Omental fat pad (tissue), 4 donors: ENCODE measurements around the gene MYPN. TPM values are rescaled to one million over a fixed set of nuclear protein-coding genes. Genes with fewer than 3 reads are reported as not detected.
"Not testable (repeated sequence)": the region's sequence is repeated elsewhere in the genome, so short reads cannot be mapped to it uniquely, and the experiment has no call there.

Source experiments
- ATAC-seq: fragments of 150-250 bp; one replicate; pipeline ENCODE4 v1.9.1; 2016; ENCODE audit warnings: mild to moderate bottlenecking, moderate library complexity; ENCODE audit not compliant: low FRiP score
- DNase-seq: peaks from one replicate; pipeline ENCODE4 v3.0.0-alpha.2; 2019; ENCODE audit warnings: low spot score
- total RNA-seq, 4 donors: library from RNA; depleted of rRNA; stranded (reverse); fragments of >200 nt; gene quantifications; one replicate each; pipeline ENCODE4 v1.1.0, GENCODE V29; 2016
- TF ChIP-seq, protein P1 (sequence below), 3 donors: fragments of 450-650 bp; IDR thresholded peaks; one replicate each; pipeline ENCODE4 v1.5.1; 2016 to 2017; ENCODE audit warnings: antibody characterized with exemption in 3 of 3, mild to moderate bottlenecking in 3 of 3, moderate library complexity in 2 of 3

MYPN gene
- total RNA-seq, 4 donors from 2014 or later = not detected

DNA sequence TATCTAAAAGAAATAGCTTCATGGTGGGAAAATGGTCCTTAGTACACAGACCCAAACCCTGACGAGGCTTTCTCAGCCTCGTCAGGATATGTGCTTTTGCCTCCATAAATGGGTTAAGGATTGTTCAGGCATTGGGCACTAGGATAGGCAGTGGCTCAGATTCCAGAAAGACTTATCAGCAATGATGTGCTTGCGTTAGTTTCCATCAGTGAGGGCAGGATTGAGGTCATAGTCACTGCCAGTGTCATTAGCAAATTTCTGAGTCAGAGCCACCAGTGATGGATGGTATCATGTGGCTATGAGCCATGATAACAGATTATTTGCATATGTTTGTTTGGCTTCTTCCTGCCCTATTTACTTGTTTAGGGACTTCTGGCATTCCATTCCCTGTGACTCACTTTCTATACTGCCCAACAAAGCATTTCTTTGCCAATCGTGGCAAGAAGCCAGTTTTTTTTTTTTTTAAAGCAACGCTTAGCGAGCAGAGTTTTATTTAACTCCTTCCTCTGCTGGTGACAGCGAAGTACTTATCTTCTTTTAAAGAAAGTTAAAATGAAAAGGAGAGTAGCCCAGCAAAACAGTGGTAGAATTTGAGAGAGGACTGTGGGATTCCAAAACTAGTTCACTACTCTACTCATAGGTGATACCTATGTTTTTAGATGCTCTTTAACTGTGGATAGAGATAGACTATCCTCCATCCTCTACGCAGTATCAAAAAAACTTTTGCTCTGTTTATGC, 44.4 kb downstream of the MYPN start:
- TF ChIP-seq, protein P1, sequence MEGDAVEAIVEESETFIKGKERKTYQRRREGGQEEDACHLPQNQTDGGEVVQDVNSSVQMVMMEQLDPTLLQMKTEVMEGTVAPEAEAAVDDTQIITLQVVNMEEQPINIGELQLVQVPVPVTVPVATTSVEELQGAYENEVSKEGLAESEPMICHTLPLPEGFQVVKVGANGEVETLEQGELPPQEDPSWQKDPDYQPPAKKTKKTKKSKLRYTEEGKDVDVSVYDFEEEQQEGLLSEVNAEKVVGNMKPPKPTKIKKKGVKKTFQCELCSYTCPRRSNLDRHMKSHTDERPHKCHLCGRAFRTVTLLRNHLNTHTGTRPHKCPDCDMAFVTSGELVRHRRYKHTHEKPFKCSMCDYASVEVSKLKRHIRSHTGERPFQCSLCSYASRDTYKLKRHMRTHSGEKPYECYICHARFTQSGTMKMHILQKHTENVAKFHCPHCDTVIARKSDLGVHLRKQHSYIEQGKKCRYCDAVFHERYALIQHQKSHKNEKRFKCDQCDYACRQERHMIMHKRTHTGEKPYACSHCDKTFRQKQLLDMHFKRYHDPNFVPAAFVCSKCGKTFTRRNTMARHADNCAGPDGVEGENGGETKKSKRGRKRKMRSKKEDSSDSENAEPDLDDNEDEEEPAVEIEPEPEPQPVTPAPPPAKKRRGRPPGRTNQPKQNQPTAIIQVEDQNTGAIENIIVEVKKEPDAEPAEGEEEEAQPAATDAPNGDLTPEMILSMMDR (IDR thresholded peaks at IDR 0.05) = no peak
- ATAC-seq = peak; percentile 93

DNA sequence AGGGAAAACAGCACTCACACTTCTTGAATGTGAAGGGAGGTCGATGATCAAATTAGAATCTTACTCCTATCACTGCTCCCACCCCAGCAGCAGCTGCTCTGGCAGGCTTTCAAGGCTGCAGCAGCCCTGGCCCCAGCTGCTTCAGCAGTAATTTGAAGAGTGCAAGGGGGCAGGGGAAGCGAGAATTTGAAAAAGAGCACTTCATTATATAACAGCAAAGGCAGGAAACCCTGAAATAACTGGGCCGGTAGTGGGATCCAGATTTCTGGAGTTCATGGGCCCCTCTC, 44.9 kb downstream of the MYPN start:
- ATAC-seq (no peak), DNase-seq (no peak)
- TF ChIP-seq, protein P1 (IDR thresholded peaks at IDR 0.05) = no peak

More for the DNA sequence above, 44.4 kb downstream of the MYPN start:
- DNase-seq = peak; percentile 39

DNA sequence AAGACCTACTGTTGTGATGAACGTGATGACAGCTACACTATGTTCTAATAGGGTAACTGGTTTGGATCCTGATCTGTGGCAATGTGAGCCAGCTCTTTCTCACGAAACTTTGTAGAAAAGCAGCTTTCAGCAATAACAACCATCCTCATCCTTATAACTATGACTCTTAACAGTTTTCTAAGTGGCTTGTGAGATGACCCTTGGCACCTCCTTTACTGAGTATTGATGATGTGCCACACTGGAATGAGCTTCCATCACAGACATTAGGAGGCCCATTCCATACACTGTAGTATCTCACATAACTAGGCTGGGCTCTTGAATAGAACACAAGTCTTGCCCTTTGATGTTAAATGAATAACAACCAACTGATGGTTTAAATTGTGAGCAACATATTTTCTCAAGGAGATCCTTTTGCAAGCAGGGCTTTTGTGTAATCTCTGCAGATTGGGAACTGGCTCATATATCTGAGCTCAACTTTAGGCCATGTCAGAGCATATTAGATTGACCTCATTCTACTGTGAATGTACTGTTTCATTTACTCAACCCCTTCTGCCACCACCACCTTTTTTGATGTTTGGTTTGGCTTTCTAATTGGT, 46.4 kb downstream of the MYPN start:
- DNase-seq (no peak), ATAC-seq (no peak)
- TF ChIP-seq, protein P1 (IDR thresholded peaks at IDR 0.05) = no peak

DNA sequence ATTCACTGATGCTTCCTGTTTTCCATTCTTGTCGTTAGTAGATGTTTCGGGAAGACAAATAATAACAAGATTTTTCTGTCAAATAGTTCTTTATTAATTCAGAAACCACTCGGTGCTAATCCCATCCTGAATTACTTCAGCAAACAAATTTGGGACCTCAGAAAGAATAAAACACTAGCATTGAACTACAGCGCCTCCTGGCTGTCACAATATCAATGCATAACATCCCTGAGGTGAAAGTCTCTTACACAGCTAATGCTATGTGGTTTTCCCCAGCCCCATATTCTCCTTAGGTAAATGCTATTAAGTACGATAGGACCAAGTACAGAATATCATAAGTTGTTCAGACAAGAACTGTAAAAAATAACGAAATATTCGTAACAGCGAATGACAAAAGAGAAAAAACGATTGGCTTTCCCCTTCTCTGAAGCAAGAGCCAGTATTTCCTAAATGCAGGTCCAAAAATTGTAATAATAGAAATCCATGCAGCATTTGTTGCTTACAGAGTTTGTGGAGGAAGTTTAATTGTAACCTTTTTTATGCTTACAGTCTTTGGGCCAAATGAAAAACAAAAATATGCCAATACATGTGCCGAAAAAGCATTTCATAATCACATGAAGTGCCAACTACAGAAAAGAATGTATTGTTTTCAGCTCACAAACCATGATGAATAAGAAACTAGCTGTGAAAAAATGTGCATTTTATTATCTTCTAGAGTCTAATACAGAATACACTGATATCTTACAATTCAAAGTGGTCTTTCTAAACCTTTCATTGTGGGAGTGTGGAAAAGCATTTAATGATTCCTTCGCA, 47.3 kb downstream of the MYPN start:
- TF ChIP-seq, protein P1 (IDR thresholded peaks at IDR 0.05) = peak in 2 of 3 donors; percentile 19 to 33
- ATAC-seq = no peak
- DNase-seq = peak; percentile 67

DNA sequence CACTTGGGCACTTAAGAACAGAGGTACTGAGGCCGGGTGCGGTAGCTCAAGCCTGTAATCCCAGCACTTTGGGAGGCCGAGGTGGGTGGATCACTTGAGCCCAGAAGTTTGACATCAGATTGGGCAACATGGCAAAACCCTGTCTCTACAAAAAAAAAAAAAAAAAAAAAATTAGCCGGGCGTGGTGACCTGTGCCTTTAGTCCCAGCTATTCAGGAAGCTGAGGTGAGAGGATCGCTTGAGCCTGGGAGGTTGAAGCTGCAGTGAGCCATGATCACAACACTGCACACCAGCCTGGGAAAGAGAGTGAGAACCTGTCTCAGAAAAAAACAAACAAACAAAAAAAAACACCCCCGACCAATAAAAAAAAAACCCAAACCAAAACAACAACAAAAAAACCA, 48.2 kb downstream of the MYPN start:
- DNase-seq, ATAC-seq: not testable (repeated sequence)

DNA sequence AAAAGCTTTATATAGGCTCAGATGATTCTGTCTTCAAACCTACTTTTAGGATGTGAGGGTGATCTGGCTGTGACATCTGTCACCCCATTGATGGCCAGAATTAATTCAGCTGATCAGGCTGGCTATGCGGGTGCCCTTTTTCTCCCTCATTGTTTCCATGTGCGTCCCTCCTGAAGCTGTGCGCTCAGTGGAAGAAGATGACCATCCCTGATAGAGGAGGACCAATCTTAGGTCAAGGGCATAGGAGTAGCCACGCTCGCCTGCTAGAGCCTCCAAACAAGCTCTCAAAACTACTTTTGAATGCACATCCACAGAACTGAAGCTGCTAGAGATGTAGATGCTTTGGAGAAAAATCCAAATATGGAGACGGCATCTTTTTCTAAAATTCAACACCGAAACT, 48.7 kb downstream of the MYPN start:
- DNase-seq (no peak), ATAC-seq (no peak)
- TF ChIP-seq, protein P1 (IDR thresholded peaks at IDR 0.05) = no peak

DNA sequence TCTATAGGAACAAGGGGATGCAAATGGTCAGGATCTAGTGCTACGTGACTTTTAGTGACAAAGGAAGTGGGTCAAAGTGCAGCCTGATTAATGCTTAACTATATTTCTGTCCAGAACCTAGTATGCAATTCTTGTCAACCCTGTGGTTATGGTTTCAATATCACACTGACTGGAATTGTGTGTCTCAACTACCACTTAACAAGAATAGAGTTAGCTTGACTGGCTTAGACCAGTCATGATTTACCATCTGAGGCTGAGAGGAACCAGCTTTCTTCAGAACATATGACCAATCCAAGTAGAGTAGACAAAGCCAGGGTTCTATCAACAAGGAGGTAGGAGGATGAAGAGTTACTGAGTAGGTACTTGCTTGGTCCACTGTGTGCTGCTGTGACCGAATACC, 54.4 kb downstream of the MYPN start:
- DNase-seq = no peak
- no peak for ATAC-seq
- TF ChIP-seq, protein P1 (IDR thresholded peaks at IDR 0.05) = no peak
